GM18907 (cell line): Measurements from ENCODE around the gene NHS.

Experiments used
- ATAC-seq: cut with Tn5 transposase; IDR thresholded peaks from one replicate; pipeline ENCODE4 v1.9.1; 2021; ENCODE audit warnings: mild to moderate bottlenecking, moderate library complexity; ENCODE audit not compliant: unreplicated experiment

Gene NHS

GRCh38 chrX:17374619-17375366 lies at the start of gene NHS:
Gene NHS (plus strand): TSS chrX:17375200. CDS start chrX:17375758, 558 bp downstream.
- no peak for ATAC-seq

GRCh38 chrX:17328837-17329236 lies 46.2 kb upstream of the NHS start:
- no peak for ATAC-seq

- no peak for ATAC-seq
These were observed 38.6 kb upstream of the NHS start for GRCh38 chrX:17336377-17336776.

- no peak for ATAC-seq
These were observed 19.0 kb upstream of the NHS start for GRCh38 chrX:17355976-17356375.

GRCh38 chrX:17359500-17359899 lies 15.5 kb upstream of the NHS start:
- no peak for ATAC-seq

GRCh38 chrX:17361620-17362019 lies 13.4 kb upstream of the NHS start:
- no peak for ATAC-seq

GRCh38 chrX:17368002-17368401 lies 7.0 kb upstream of the NHS start:
- ATAC-seq: no peak

GRCh38 chrX:17369309-17369708 lies 5.7 kb upstream of the NHS start:
- no peak for ATAC-seq

GRCh38 chrX:17370191-17370590 lies 4.8 kb upstream of the NHS start:
- ATAC-seq: no peak

GRCh38 chrX:17372052-17372451 lies 2.9 kb upstream of the NHS start:
- ATAC-seq: no peak

- ATAC-seq: no peak
These were observed 1.7 kb upstream of the NHS start for GRCh38 chrX:17373337-17373736.

GRCh38 chrX:17375367-17375636 lies 302 bp downstream of the NHS start:
- no peak for ATAC-seq

- ATAC-seq: no peak
These were observed 834 bp downstream of the NHS start for GRCh38 chrX:17375637-17376430.

GRCh38 chrX:17376431-17377077 lies 1.6 kb downstream of the NHS start:
- ATAC-seq: no peak

- no peak for ATAC-seq
These were observed 2.2 kb downstream of the NHS start for GRCh38 chrX:17377091-17377717.

- no peak for ATAC-seq
These were observed 2.8 kb downstream of the NHS start for GRCh38 chrX:17377795-17378194.

GRCh38 chrX:17380221-17380620 lies 5.2 kb downstream of the NHS start:
- ATAC-seq: no peak

GRCh38 chrX:17390419-17390850 lies 15.4 kb downstream of the NHS start:
- no peak for ATAC-seq

GRCh38 chrX:17395154-17395553 lies 20.2 kb downstream of the NHS start:
- ATAC-seq: no peak

- ATAC-seq: no peak
These were observed 22.1 kb downstream of the NHS start for GRCh38 chrX:17397074-17397473.

- ATAC-seq: no peak
These were observed 28.2 kb downstream of the NHS start for GRCh38 chrX:17403189-17403691.
